Psoas muscle (tissue), 8 donors: ENCODE measurements around the gene FGF14. TPM values are rescaled to one million over a fixed set of nuclear protein-coding genes. Genes with fewer than 3 reads are reported as not detected.

Experiments
- ATAC-seq, 4 donors: fragments of 200-7000 bp; cut with Tn5 transposase; one replicate each; pipeline ENCODE4 v1.9.1; 2020; ENCODE audit warnings: moderate library complexity in 3 of 4, mild to moderate bottlenecking in 2 of 4
- DNase-seq, 2 donors: peaks; one replicate each; pipeline ENCODE4 v3.0.0-alpha.2; 2020
- H3K27ac ChIP-seq: fragments of 200-600 bp; one replicate; pipeline ENCODE4 v1.8.0; 2022
- H3K27me3 ChIP-seq, 3 donors: fragments of 200-600 bp in 1 of 3; one replicate each; pipeline versions ENCODE4 v1.6.1 to v1.8.0; 2013 to 2022; ENCODE audit warnings: low read length in 2 of 3, mild to moderate bottlenecking in 2 of 3, moderate library complexity in 1 of 3; ENCODE audit not compliant: insufficient read depth in 3 of 3
- H3K36me3 ChIP-seq, 2 donors: fragments of 200-600 bp in 1 of 2; one replicate each; pipeline versions ENCODE4 v1.6.1 to v1.8.0; 2013 to 2022; ENCODE audit warnings: low read depth in 1 of 2, mild to moderate bottlenecking in 1 of 2, moderate library complexity in 1 of 2; ENCODE audit not compliant: insufficient read depth in 1 of 2
- H3K4me1 ChIP-seq: fragments of 200-600 bp; one replicate; pipeline ENCODE4 v1.8.0; 2022
- H3K4me3 ChIP-seq: fragments of 200-600 bp; one replicate; pipeline ENCODE4 v1.8.0; 2022; ENCODE audit warnings: mild to moderate bottlenecking
- H3K9me3 ChIP-seq: fragments of 200-600 bp; one replicate; pipeline ENCODE4 v1.8.0; 2022
- WGBS, 3 donors: extraction: QIAGEN DNeasy Blood & Tissue Kit; methylation state at CpG; one replicate each; pipeline versions ENCODE4 v1.1.6 to v1.1.7; 2013; 5-methylcytosine and 5-hydroxymethylcytosine counted together
- intact Hi-C, 2 donors: fragments of 100-400 bp; cut with DNase I; formaldehyde crosslinking; loops; one replicate each; pipeline versions ENCODE4 v1.11.0 to v1.14.2; 2022
- polyA plus RNA-seq, 3 donors: library from polyadenylated mRNA; stranded (reverse); fragments of 200-250 nt; gene quantifications; one replicate each; pipeline ENCODE4 v1.2.3, GENCODE V29; 2013
- total RNA-seq, 4 donors: library from RNA; stranded (reverse); fragmentation: NEBNext Ultra II Directional in 2 of 4; extraction: Animal tissue kit (Norgen Biotek cat#: 25700) in 2 of 4; gene quantifications; one replicate each; pipeline versions ENCODE4 v1.2.1 to v1.2.4, GENCODE V29; 2021 to 2023
- TF ChIP-seq, protein P1 (sequence below): fragments of 200-600 bp; IDR thresholded peaks from one replicate; pipeline ENCODE4 v1.8.0; 2022; ENCODE audit warnings: antibody characterized with exemption
- donor health status: healthy with polysubstance abuse.
- donor health status: DM: no; HTN: no; CAD: no; lungs with moderate emphysema.
- donor health status: Bipolar disorder and iron deficiency.
- donor health status: healthy.
- donor health status: DM: yes; HTN: yes; CAD: no.
- donor health status: DM: no; HTN: no; CAD: no.
- donor health status: DM: no; HTN: no; CAD: no.
- donor health status: DM: yes; HTN: yes; CAD: no.

FGF14 gene
- total and polyA plus RNA-seq, 7 donors = 0.01 to 0.05 (median 0.02) TPM; not detected in 4

GRCh38 chr13:102251817-102252216 lies 150.0 kb downstream of the FGF14 start:
- Histone ChIP-seq H3K4me1 (no peaks in the 10 kb centered on the region), H3K9me3 (no peaks in the 10 kb centered on the region), H3K27ac (no peak overlapping the region), H3K36me3 (no peaks in the 10 kb centered on the region), H3K4me3 (no peak overlapping the region), H3K27me3 (no peaks in the 10 kb centered on the region)
- TF ChIP-seq, protein P1, sequence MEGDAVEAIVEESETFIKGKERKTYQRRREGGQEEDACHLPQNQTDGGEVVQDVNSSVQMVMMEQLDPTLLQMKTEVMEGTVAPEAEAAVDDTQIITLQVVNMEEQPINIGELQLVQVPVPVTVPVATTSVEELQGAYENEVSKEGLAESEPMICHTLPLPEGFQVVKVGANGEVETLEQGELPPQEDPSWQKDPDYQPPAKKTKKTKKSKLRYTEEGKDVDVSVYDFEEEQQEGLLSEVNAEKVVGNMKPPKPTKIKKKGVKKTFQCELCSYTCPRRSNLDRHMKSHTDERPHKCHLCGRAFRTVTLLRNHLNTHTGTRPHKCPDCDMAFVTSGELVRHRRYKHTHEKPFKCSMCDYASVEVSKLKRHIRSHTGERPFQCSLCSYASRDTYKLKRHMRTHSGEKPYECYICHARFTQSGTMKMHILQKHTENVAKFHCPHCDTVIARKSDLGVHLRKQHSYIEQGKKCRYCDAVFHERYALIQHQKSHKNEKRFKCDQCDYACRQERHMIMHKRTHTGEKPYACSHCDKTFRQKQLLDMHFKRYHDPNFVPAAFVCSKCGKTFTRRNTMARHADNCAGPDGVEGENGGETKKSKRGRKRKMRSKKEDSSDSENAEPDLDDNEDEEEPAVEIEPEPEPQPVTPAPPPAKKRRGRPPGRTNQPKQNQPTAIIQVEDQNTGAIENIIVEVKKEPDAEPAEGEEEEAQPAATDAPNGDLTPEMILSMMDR = no peak
- DNase-seq (no peak), ATAC-seq (no peak)
- intact Hi-C loops = no loop called here
- WGBS, 3 donors = 82 to 94% (median 92%) methylated on average over 3 of the region's 3 CpGs

- 64 to 69% (median 65%) methylated on average over 2 of the region's 2 CpGs for WGBS, 3 donors
- intact Hi-C loops = no loop called here
- TF ChIP-seq, protein P1 = no peak
Observed at GRCh38 chr13:102250448-102250847, 151.4 kb downstream of the FGF14 start.

DNA sequence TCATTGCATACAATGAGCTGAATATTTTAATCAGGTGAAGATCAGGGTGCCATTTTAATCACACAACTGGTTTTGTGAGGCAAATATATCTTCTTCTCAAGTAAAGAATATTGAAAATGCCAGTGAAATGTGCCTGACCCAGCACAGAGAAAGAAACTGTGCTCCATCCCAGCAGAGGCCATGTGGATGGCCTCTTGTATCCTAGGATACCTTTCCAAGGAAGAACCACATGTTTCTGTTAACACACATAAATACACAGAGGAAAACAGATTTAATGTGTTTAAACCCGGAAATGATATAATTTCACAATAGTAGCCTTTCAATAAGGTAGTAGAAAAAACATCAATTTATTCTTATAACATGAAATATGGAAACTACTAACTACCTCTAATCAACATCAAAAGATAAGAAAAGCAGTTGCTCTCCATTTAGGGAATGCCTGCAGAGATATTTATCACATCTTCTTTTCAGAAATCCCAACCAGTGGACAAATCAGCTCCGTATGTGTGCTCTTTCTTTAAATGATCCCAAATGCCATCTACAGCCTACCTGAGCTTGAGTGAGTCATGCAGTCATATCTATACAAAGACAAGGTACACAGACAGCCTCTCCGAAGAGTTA lies 157.1 kb downstream of the FGF14 start:
- intact Hi-C loops = no loop called here
- no peak overlapping the region for H3K27ac ChIP-seq
- no peaks in the 10 kb centered on the region for H3K27me3 ChIP-seq
- H3K9me3 ChIP-seq = no peaks in the 10 kb centered on the region
- no peak overlapping the region for H3K4me3 ChIP-seq
- ATAC-seq (no peak), DNase-seq (no peak)
- H3K4me1 ChIP-seq = no peaks in the 10 kb centered on the region
- no peaks in the 10 kb centered on the region for H3K36me3 ChIP-seq
- TF ChIP-seq, protein P1 = no peak
- 73 to 79% (median 79%) methylated on average over 3 of the region's 3 CpGs for WGBS, 3 donors

More at GRCh38 chr13:102250448-102250847, 151.4 kb downstream of the FGF14 start:
- ATAC-seq (no peak), DNase-seq (no peak)
- Histone ChIP-seq H3K9me3 (no peaks in the 10 kb centered on the region), H3K27ac (no peak overlapping the region), H3K27me3 (no peaks in the 10 kb centered on the region), H3K4me3 (no peak overlapping the region), H3K4me1 (no peaks in the 10 kb centered on the region), H3K36me3 (no peaks in the 10 kb centered on the region)

DNA sequence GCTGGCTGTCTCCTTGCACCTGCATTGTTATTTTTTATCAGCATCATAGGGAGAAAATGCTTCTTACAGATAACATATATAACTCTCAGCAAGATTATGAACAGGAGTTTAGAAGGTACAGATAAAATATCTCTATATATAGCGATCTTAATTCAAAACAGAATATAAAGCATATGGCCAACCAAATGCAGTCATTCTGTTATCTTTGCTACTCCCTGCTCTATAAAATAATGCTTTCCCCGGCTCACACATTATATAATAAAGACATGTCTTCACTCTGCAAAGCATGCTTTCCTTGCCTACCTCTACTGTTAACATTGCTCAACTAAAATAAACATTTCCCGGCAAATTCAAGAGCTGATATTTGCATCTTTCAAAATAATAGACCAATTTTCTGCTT lies 161.7 kb downstream of the FGF14 start:
- Histone ChIP-seq H3K27me3 (no peaks in the 10 kb centered on the region), H3K4me3 (no peak overlapping the region), H3K9me3 (no peaks in the 10 kb centered on the region), H3K36me3 (no peaks in the 10 kb centered on the region), H3K4me1 (no peaks in the 10 kb centered on the region), H3K27ac (no peak overlapping the region)
- DNase-seq = no peak
- ATAC-seq = no peak
- WGBS, 3 donors = 88 to 92% (median 89%) methylated on average over 3 of the region's 3 CpGs
- TF ChIP-seq, protein P1 = no peak
- intact Hi-C loops = no loop called here

- WGBS, 3 donors = 34 to 43% (median 34%) methylated on average over 6 of the region's 6 CpGs
- Histone ChIP-seq H3K9me3 (no peaks in the 10 kb centered on the region), H3K36me3 (no peaks in the 10 kb centered on the region), H3K27me3 (no peaks in the 10 kb centered on the region), H3K4me3 (no peak overlapping the region), H3K27ac (no peak overlapping the region), H3K4me1 (no peaks in the 10 kb centered on the region)
- TF ChIP-seq, protein P1 = no peak
- DNase-seq (no peak), ATAC-seq (no peak)
- intact Hi-C loops = no loop called here
Observed at GRCh38 chr13:102237230-102237629, 164.6 kb downstream of the FGF14 start.
